ENCODE measurements around the gene SPATA2L. TPM values are rescaled to one million over a fixed set of nuclear protein-coding genes. Genes with fewer than 3 reads are reported as not detected.
"Not testable (repeated sequence)": the region's sequence is repeated elsewhere in the genome, so short reads cannot be mapped to it uniquely, and the experiment has no call there.

Gene SPATA2L
- total RNA-seq, 2 donors from 2014 or later: 6.8 to 8.4 TPM

- not testable (repeated sequence) for ATAC-seq, H3K27me3 Mint-ChIP-seq, H3K27ac Mint-ChIP-seq, H3K9me3 Mint-ChIP-seq, H3K36me3 Mint-ChIP-seq, H3K4me3 Mint-ChIP-seq
- peak; percentile 34 for DNase-seq (ENCODE audit: low spot score)
- H3K4me1 Mint-ChIP-seq (ENCODE audit: low read depth in 2 of 2): peaks cover 5 to 13% of the 10 kb centered on the region in 2 donors
These were observed 6.8 kb downstream of the SPATA2L start for GRCh38 chr16:89694784-89695085.

GRCh38 chr16:89693931-89694783 is 7.3 kb downstream of the SPATA2L start:
- Mint-ChIP-seq H3K4me1 (ENCODE audit: low read depth in 2 of 2) (peaks cover 5 to 12% of the 10 kb centered on the region in 2 donors), H3K27me3 (no peaks in the 10 kb centered on the region), H3K9me3 (no peaks in the 10 kb centered on the region), H3K4me3 (no peak overlapping the region), H3K36me3 (no peaks in the 10 kb centered on the region), H3K27ac (no peak overlapping the region)
- ATAC-seq: no peak
- DNase-seq (ENCODE audit: low spot score): peak; percentile 57

GRCh38 chr16:89693289-89693731 is 8.2 kb downstream of the SPATA2L start:
- Mint-ChIP-seq H3K27ac (no peak overlapping the region), H3K36me3 (no peaks in the 10 kb centered on the region), H3K4me1 (ENCODE audit: low read depth in 2 of 2) (peaks cover 5 to 10% of the 10 kb centered on the region in 2 donors), H3K27me3 (no peaks in the 10 kb centered on the region), H3K4me3 (no peak overlapping the region), H3K9me3 (no peaks in the 10 kb centered on the region)
- ATAC-seq (no peak), DNase-seq (ENCODE audit: low spot score) (no peak)

- Mint-ChIP-seq H3K4me3 (no peak overlapping the region), H3K27ac (no peak overlapping the region), H3K4me1 (ENCODE audit: low read depth in 2 of 2) (peaks cover 12 to 16% of the 10 kb centered on the region in 2 donors), H3K9me3 (no peaks in the 10 kb centered on the region), H3K36me3 (no peaks in the 10 kb centered on the region), H3K27me3 (no peaks in the 10 kb centered on the region)
- DNase-seq (ENCODE audit: low spot score): peak; percentile 44
- no peak for ATAC-seq
These were observed 9.4 kb downstream of the SPATA2L start for GRCh38 chr16:89691986-89692569.

- H3K4me1 Mint-ChIP-seq (ENCODE audit: low read depth in 2 of 2): peaks cover 12% of the 10 kb centered on the region in 2 donors
- no peaks in the 10 kb centered on the region for H3K27me3 Mint-ChIP-seq
- H3K36me3 Mint-ChIP-seq: no peaks in the 10 kb centered on the region
- DNase-seq (ENCODE audit: low spot score) (peak; percentile 25), ATAC-seq (no peak)
- no peak overlapping the region for H3K4me3 Mint-ChIP-seq
- no peak overlapping the region for H3K27ac Mint-ChIP-seq
- H3K9me3 Mint-ChIP-seq: no peaks in the 10 kb centered on the region
These were observed 10.1 kb downstream of the SPATA2L start for GRCh38 chr16:89691231-89691985.

GRCh38 chr16:89690392-89690901 is 11.1 kb downstream of the SPATA2L start:
- Mint-ChIP-seq H3K36me3 (no peaks in the 10 kb centered on the region), H3K4me3 (no peak overlapping the region), H3K9me3 (no peaks in the 10 kb centered on the region), H3K27me3 (no peaks in the 10 kb centered on the region), H3K27ac (no peak overlapping the region), H3K4me1 (ENCODE audit: low read depth in 2 of 2) (peaks cover 10 to 12% of the 10 kb centered on the region in 2 donors)
- DNase-seq (ENCODE audit: low spot score) (peak; percentile 57), ATAC-seq (no peak)

- H3K27me3 Mint-ChIP-seq, H3K36me3 Mint-ChIP-seq, H3K9me3 Mint-ChIP-seq, ATAC-seq, H3K4me3 Mint-ChIP-seq, H3K27ac Mint-ChIP-seq: not testable (repeated sequence)
- DNase-seq (ENCODE audit: low spot score): peak; percentile 10
- peaks cover 10 to 12% of the 10 kb centered on the region in 2 donors for H3K4me1 Mint-ChIP-seq (ENCODE audit: low read depth in 2 of 2)
These were observed 11.9 kb downstream of the SPATA2L start for GRCh38 chr16:89689621-89690020.

GRCh38 chr16:89689142-89689541 is 12.4 kb downstream of the SPATA2L start:
- H3K36me3 Mint-ChIP-seq: no peaks in the 10 kb centered on the region
- no peaks in the 10 kb centered on the region for H3K9me3 Mint-ChIP-seq

GRCh38 chr16:89688395-89688794 is 13.1 kb downstream of the SPATA2L start:
- ATAC-seq: no peak
- Mint-ChIP-seq H3K27ac (no peak overlapping the region), H3K4me1 (ENCODE audit: low read depth in 2 of 2) (peaks cover 10 to 12% of the 10 kb centered on the region in 2 donors), H3K9me3 (no peaks in the 10 kb centered on the region), H3K27me3 (no peaks in the 10 kb centered on the region), H3K36me3 (no peaks in the 10 kb centered on the region), H3K4me3 (peak overlapping the region; percentile 27)
- DNase-seq (ENCODE audit: low spot score): no peak

More at GRCh38 chr16:89689142-89689541, 12.4 kb downstream of the SPATA2L start:
- no peaks in the 10 kb centered on the region for H3K27me3 Mint-ChIP-seq
- ATAC-seq: no peak
- H3K27ac Mint-ChIP-seq: no peak overlapping the region
- no peak overlapping the region for H3K4me3 Mint-ChIP-seq
- DNase-seq (ENCODE audit: low spot score): peak; percentile 28
- peaks cover 10 to 12% of the 10 kb centered on the region in 2 donors for H3K4me1 Mint-ChIP-seq (ENCODE audit: low read depth in 2 of 2)

GRCh38 chr16:89687092-89687940 is 14.2 kb downstream of the SPATA2L start:
- H3K27me3 Mint-ChIP-seq: no peaks in the 10 kb centered on the region
- peak overlapping the region; percentile 83 to 84 for H3K27ac Mint-ChIP-seq
- H3K4me3 Mint-ChIP-seq: peak overlapping the region; percentile 87
- ATAC-seq (peak; percentile 20 to 37), DNase-seq (ENCODE audit: low spot score) (peak; percentile 1)
- peaks cover 10 to 12% of the 10 kb centered on the region in 2 donors for H3K4me1 Mint-ChIP-seq (ENCODE audit: low read depth in 2 of 2)
- H3K9me3 Mint-ChIP-seq: no peaks in the 10 kb centered on the region
- H3K36me3 Mint-ChIP-seq: no peaks in the 10 kb centered on the region

- ATAC-seq (peak; percentile 95), DNase-seq (ENCODE audit: low spot score) (peak; percentile 91)
- Mint-ChIP-seq H3K9me3 (no peaks in the 10 kb centered on the region), H3K4me1 (ENCODE audit: low read depth in 2 of 2) (peaks cover 10 to 12% of the 10 kb centered on the region in 2 donors), H3K27ac (peak within 1 kb of the TSS; percentile 83 to 88), H3K27me3 (no peaks in the 10 kb centered on the region), H3K4me3 (peak within 1 kb of the TSS; percentile 87), H3K36me3 (no peaks in the 10 kb centered on the region)
These were observed 14.9 kb downstream of the SPATA2L start, which contains the start of gene CDK10 for GRCh38 chr16:89686520-89687091. Gene CDK10, plus strand, starts transcription at chr16:89686689. Its CDS starts 22 bp downstream, at chr16:89686711.

- no peak for ATAC-seq
- Mint-ChIP-seq H3K27ac (peak overlapping the region in 1 of 2 donors; percentile 83), H3K27me3 (no peaks in the 10 kb centered on the region), H3K4me3 (peak overlapping the region; percentile 51), H3K4me1 (ENCODE audit: low read depth in 2 of 2) (peaks cover 10 to 12% of the 10 kb centered on the region in 2 donors), H3K36me3 (no peaks in the 10 kb centered on the region), H3K9me3 (no peaks in the 10 kb centered on the region)
- no peak for DNase-seq (ENCODE audit: low spot score)
These were observed 15.6 kb downstream of the SPATA2L start for GRCh38 chr16:89685916-89686315.

Measured in natural killer cell treated with Interleukin-12 subunit alpha and Interleukin-12 subunit beta and Interleukin-15 and Interleukin-18, amount 100 ng/mL, for 72 hours (primary cell).